Activated CD4-positive, CD25-positive, alpha-beta regulatory T cell (primary cell): ENCODE data around the gene ZSCAN25.
"Not testable (repeated sequence)": the region's sequence is repeated elsewhere in the genome, so short reads cannot be mapped to it uniquely, and the experiment has no call there.

ENCODE experiments used
- DNase-seq, 4 experiments: peaks; one replicate each; lab custom pipeline; 2025; lab: John Stamatoyannopoulos, UW

The ZSCAN25 gene

DNA sequence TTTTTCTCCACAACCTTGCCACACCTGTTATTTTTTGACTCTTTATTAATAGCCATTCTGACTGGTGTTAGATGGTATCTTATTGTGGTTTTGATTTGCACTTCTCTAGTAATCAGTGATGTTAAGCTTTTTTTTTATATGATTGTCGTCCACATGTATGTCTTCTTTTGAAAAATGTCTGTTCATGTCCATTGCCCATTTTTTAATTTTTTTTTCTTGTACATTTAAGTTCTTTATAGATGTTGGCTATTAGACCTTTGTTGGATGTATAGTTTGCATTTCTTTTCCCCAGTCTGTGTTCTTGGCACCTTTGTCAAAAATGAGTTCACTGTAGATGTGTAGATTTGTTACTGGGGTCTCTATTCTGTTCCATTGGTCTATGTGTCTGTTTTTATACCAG lies 28.8 kb downstream of the ZSCAN25 start:
- DNase-seq = no peak

GRCh38 chr7:99648843-99649242 lies 32.1 kb downstream of the ZSCAN25 start:
- no peak for DNase-seq

- DNase-seq = no peak
Observed at GRCh38 chr7:99651290-99651689, 34.5 kb downstream of the ZSCAN25 start.

DNA sequence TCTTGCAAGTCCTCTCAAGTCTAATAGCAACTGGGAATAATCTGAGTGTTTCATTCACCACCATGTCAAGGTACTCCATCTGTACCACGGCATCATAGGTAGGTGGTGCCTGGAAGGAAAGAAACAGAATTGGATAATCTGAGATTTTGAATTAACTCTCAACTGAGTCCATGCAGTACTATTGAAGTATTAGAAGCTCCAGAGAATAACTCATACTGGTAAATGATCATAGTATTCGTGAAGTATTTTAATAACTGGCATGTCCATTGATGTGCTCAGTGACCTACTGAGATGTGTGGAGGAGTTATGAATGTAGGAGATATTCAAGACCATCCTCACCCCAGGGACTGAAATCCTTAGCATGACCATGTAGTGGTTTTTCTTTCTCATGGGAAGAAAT lies 35.9 kb downstream of the ZSCAN25 start:
- DNase-seq = no peak

DNA sequence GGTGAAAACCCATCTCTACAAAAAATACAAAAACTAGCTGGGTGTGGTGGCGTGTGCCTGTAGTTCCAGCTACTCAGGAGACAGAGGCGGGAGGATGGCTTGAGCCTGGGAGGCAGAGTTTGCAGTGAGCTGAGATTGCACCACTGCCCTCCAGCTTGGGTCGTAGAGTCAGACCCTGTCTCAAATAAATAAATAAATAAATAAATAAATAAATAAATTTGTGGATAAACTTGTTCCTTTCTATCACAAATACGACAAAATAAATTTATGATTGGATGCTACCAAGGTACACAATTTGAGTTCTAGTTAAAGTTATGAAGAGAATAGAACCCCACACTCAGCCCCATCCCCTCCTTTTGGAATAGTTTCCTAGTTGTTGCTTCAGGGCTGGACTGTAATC lies 36.5 kb downstream of the ZSCAN25 start:
- not testable (repeated sequence) for DNase-seq

- no peak for DNase-seq
Observed at GRCh38 chr7:99653754-99654153, 37.0 kb downstream of the ZSCAN25 start.

GRCh38 chr7:99654626-99655025 lies 37.9 kb downstream of the ZSCAN25 start:
- DNase-seq = not testable (repeated sequence)

- not testable (repeated sequence) for DNase-seq
Observed at GRCh38 chr7:99657879-99658278, 41.1 kb downstream of the ZSCAN25 start.

GRCh38 chr7:99665312-99666012 lies 48.7 kb downstream of the ZSCAN25 start:
- DNase-seq = no peak

GRCh38 chr7:99666013-99666395 lies 49.3 kb downstream of the ZSCAN25 start:
- no peak for DNase-seq

GRCh38 chr7:99667179-99667578 lies 50.4 kb downstream of the ZSCAN25 start:
- no peak for DNase-seq

GRCh38 chr7:99668541-99668940 lies 51.8 kb downstream of the ZSCAN25 start:
- no peak for DNase-seq

DNA sequence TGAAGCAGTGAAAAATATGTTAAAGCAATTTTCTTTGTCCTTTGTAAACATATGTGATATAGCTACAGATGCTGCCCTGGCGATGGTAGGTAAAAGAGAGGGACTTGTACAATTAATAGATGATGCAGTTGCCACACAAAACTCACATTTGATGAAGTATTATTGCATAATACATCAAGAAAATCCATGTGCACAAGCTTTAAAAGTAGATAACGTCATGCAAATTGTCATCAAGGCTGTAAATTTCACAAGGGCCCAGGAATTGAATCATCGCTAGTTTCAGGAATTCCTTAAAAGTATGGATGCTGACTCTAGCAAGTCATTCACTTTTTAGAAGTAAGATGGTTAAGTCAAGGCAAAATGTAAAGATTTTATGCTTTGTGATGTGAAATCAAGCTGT lies 53.0 kb downstream of the ZSCAN25 start:
- DNase-seq = no peak

DNA sequence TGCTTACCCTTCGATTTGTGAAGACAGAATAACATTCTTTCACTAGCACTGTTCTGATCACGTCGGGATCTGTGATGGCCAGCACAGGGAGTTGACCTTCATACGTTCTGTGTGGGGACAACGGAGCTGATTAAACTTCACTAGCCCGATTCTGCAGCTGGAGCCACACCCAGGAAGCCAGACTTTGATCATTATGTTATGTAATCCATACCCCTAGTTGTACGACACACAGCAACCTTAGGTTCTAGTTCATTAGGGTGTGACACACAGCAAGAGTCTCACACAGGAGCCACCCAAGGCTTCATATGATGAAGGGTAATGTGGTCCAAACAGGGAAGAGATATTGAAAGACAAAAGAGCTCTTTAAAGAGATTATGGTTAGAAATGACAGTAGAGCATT lies 55.8 kb downstream of the ZSCAN25 start:
- no peak for DNase-seq

GRCh38 chr7:99674995-99675742 lies 58.4 kb downstream of the ZSCAN25 start:
- DNase-seq = no peak

GRCh38 chr7:99677013-99677647 lies 60.4 kb downstream of the ZSCAN25 start:
- DNase-seq = no peak

- DNase-seq = no peak
Observed at GRCh38 chr7:99677648-99678045, 60.9 kb downstream of the ZSCAN25 start.

- no peak for DNase-seq
Observed at GRCh38 chr7:99679032-99679399, 62.3 kb downstream of the ZSCAN25 start.

GRCh38 chr7:99679400-99680191 lies 62.9 kb downstream of the ZSCAN25 start, which contains the start of gene CYP3A5:
Gene CYP3A5 (minus strand): TSS chr7:99679996. CDS start chr7:99679896, 100 bp downstream.
- DNase-seq = no peak
